ENCODE results near the gene RRM1.

The RRM1 gene

GRCh38 chr11:4105916-4106315, 11.3 kb downstream of the RRM1 start:
- no peak for DNase-seq (ENCODE audit: low read depth)
- TF ChIP-seq POLR2A (IDR thresholded peaks at IDR 0.05; ENCODE audit: extremely low read depth, insufficient read length): no peak
- no peak for TF ChIP-seq MYC (IDR thresholded peaks at IDR 0.05; ENCODE audit: low read depth, low read length)
- no peak for TF ChIP-seq CTCF (IDR thresholded peaks at IDR 0.05; ENCODE audit: low read depth, low read length)
- TF ChIP-seq, protein P1, sequence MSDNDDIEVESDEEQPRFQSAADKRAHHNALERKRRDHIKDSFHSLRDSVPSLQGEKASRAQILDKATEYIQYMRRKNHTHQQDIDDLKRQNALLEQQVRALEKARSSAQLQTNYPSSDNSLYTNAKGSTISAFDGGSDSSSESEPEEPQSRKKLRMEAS (IDR thresholded peaks at IDR 0.05; ENCODE audit: low read depth, low read length): no peak
- no peak overlapping the region for H3K4me3 ChIP-seq (ENCODE audit: low read depth, low read length)

- DNase-seq (ENCODE audit: low read depth): no peak
- TF ChIP-seq, protein P1 (IDR thresholded peaks at IDR 0.05; ENCODE audit: low read depth, low read length): no peak
- TF ChIP-seq POLR2A (IDR thresholded peaks at IDR 0.05; ENCODE audit: extremely low read depth, insufficient read length) (no peak), CTCF (IDR thresholded peaks at IDR 0.05; ENCODE audit: low read depth, low read length) (no peak), MYC (IDR thresholded peaks at IDR 0.05; ENCODE audit: low read depth, low read length) (no peak)
- no peak overlapping the region for H3K4me3 ChIP-seq (ENCODE audit: low read depth, low read length)
Observed at GRCh38 chr11:4111834-4112233, 17.2 kb downstream of the RRM1 start.

DNA sequence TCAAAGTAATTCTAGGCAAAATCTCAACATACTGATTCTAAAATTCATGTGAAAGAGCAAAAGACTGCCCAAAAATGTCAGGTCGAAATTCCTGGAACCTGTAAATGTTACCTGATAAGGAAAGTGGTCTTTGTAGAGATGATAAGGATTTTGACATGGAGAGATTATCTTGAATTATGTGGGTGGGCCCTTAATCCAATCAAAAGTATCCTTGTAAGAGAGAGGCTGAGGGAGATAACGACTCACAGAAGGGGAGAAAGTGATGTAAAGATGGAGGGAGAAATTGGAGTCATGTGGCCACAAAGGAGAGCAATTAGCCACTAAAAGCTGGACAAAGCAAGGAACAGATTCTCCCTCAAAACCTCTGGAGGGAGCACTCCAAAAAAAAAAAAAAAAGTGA, 20.5 kb downstream of the RRM1 start:
- TF ChIP-seq POLR2A (IDR thresholded peaks at IDR 0.05; ENCODE audit: extremely low read depth, insufficient read length): no peak
- no peak for TF ChIP-seq CTCF (IDR thresholded peaks at IDR 0.05; ENCODE audit: low read depth, low read length)
- TF ChIP-seq MYC (IDR thresholded peaks at IDR 0.05; ENCODE audit: low read depth, low read length): no peak
- TF ChIP-seq, protein P1 (IDR thresholded peaks at IDR 0.05; ENCODE audit: low read depth, low read length): no peak
- no peak for DNase-seq (ENCODE audit: low read depth)
- H3K4me3 ChIP-seq (ENCODE audit: low read depth, low read length): no peak overlapping the region

GRCh38 chr11:4118107-4118506, 23.5 kb downstream of the RRM1 start:
- no peak overlapping the region for H3K4me3 ChIP-seq (ENCODE audit: low read depth, low read length)
- TF ChIP-seq CTCF (IDR thresholded peaks at IDR 0.05; ENCODE audit: low read depth, low read length) (no peak), MYC (IDR thresholded peaks at IDR 0.05; ENCODE audit: low read depth, low read length) (no peak), POLR2A (IDR thresholded peaks at IDR 0.05; ENCODE audit: extremely low read depth, insufficient read length) (no peak)
- TF ChIP-seq, protein P1 (IDR thresholded peaks at IDR 0.05; ENCODE audit: low read depth, low read length): no peak
- no peak for DNase-seq (ENCODE audit: low read depth)

DNA sequence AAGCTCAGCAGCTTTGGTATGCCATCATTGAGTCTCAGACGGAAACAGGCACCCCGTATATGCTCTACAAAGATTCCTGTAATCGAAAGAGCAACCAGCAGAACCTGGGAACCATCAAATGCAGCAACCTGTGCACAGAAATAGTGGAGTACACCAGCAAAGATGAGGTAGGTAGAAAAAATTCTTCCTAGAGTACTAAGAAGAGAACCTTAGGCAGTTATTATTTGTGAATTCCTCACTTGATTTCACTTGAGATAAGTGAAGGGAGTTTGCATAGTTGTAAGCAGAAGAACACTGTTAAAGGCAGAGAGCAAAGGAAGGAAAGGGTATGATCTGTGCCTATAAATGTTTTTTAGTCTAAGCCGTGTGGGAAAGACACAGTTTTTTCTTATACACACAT, 28.6 kb downstream of the RRM1 start:
- TF ChIP-seq, protein P1 (IDR thresholded peaks at IDR 0.05; ENCODE audit: low read depth, low read length): no peak
- no peak for TF ChIP-seq CTCF (IDR thresholded peaks at IDR 0.05; ENCODE audit: low read depth, low read length)
- TF ChIP-seq POLR2A (IDR thresholded peaks at IDR 0.05; ENCODE audit: extremely low read depth, insufficient read length): no peak
- no peak for TF ChIP-seq MYC (IDR thresholded peaks at IDR 0.05; ENCODE audit: low read depth, low read length)
- DNase-seq (ENCODE audit: low read depth): no peak
- H3K4me3 ChIP-seq (ENCODE audit: low read depth, low read length): no peak overlapping the region

DNA sequence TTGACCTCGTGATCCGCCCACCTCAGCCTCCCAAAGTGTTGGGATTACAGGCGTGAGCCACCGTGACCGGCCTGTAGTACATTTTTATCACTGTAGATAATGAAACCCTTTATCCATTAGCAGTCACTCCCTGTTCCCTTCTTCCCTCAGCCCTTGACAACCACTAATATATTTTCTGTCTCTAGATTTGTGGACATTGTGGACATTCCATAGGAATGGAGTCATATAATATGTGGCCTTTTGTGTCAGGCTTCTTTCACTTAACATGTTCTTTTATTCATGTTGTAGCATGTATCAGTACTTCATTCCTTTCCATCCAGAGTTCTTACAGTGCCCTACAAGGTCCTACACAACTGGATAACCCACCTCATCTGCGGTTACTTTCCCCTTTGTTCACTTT, 30.5 kb downstream of the RRM1 start:
- TF ChIP-seq MYC (IDR thresholded peaks at IDR 0.05; ENCODE audit: low read depth, low read length) (no peak), CTCF (IDR thresholded peaks at IDR 0.05; ENCODE audit: low read depth, low read length) (no peak)
- TF ChIP-seq, protein P1 (IDR thresholded peaks at IDR 0.05; ENCODE audit: low read depth, low read length): no peak
- DNase-seq (ENCODE audit: low read depth): no peak
- no peak overlapping the region for H3K4me3 ChIP-seq (ENCODE audit: low read depth, low read length)

All from NB4 (cell line).